Fibroblast of peridontal ligament (primary cell): ENCODE data around the gene PTPRG.

Experiments
- DNase-seq: peaks from one replicate; pipeline ENCODE4 v3.0.0-alpha.2; 2010; ENCODE audit errors: extremely low read depth

Gene PTPRG

GRCh38 chr3:61926923-61927322 lies 365.6 kb downstream of the PTPRG start:
- peak; percentile 92 for DNase-seq

- DNase-seq, result peak; percentile 99
Observed at GRCh38 chr3:61927332-61927731, 366.0 kb downstream of the PTPRG start.

GRCh38 chr3:61928039-61928438 lies 366.7 kb downstream of the PTPRG start:
- DNase-seq, result peak; percentile 10

DNA sequence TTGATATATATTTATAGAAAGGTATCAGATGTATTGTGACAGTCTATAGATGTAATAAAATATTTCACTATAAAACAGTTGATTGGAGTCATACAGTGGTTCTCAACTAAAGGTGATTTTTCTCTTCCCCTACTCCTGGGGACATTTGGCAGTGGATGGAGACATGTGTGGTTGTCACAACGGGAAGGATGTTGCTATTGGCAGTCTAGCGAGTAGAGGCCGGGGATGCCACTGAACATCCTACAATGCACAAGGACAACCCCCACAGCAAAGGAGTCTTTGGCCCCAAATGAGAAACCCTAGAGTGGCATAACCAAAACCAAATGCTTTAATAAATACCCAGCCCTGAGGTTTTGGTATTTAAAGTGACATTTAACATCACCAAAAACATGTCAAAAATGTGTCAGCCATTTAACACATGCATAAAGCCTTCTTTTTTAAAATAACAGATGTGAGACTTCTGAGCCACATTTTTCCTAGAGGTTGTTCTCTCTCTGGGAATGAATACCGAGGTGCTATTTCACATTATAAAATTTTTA lies 367.5 kb downstream of the PTPRG start:
- DNase-seq, result no peak

DNA sequence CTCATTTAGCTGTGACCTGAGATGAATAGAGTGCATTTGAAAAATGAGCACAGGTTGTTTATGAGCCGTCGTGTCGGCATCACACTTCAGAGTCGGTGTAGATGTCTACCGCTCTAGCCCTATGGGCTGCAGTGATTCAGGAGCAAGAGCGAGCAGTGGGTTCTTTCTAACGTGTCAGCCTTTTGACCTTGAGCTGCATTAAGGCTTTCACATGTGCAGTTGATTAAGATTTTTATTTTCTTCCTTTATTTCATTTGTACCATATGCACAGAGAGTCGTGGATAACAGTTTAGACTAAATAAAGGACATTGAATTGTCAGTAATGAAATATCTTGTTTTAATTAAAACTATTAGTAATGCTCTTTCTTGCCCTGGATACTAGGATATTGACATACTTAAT lies 368.2 kb downstream of the PTPRG start:
- DNase-seq, result no peak

- no peak for DNase-seq
Observed at GRCh38 chr3:61932499-61932898, 371.1 kb downstream of the PTPRG start.

DNA sequence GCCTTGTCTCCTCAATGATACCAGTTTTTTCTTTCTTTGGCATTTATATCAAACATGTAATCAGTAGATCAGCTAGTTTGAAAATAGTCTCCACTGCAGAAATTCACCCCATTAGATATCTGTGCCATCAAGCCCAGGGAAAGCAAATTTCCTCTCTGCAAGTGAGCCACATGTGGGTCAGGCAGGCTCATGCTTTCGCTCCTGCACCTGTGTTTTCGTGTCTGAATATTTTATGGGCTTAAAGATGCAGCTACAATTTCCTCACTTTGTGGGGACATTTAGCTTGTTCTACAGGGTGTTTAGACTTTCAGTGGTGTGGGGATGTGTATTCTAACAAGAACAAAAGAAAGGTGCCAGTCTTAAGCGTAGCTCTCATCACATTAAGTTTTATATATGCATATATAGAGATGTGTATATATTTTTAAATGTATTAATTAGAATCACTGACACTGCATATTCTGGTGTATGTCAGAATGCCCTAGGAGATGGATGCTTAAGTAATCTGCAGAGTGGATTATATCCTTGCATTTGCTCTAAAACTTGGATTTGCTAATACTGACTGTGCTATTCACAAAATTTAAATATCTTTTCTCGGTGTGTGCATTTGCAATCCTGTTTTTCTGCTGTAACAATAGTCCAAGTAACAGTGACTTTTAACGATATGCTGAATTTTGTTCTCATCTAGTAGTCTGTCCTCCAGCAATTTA lies 372.6 kb downstream of the PTPRG start:
- DNase-seq, result no peak

- DNase-seq, result no peak
Observed at GRCh38 chr3:61934505-61934871, 373.1 kb downstream of the PTPRG start.

GRCh38 chr3:61935814-61936213 lies 374.4 kb downstream of the PTPRG start:
- DNase-seq, result no peak

DNA sequence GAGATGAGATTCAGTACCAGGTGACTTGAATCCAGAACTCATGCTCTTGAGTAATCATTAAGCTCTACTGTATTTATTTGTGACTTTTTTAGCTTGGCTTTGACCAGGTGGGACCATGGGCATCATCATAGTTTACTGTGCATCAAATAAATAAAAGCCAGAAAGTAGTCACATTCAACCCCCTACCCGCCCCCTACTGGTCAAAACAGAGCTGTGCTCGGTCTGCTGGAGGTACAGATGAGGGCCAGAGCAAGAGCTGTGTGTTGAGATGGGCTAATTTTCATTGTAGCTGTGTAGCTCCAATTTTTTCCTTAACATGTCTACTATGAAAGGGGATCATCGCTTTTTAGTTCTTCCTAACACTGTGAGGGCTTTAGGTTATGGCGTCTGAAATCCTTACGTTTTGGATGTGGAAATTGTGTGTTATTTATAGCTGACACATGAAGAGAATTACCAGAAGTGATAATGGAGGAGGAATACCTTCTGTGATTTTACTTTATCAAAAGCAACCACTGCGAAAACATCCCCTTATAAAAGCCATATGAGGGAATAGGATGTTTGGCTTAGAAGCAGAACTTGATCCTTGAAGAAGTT lies 375.1 kb downstream of the PTPRG start:
- DNase-seq, result no peak

GRCh38 chr3:61937477-61937876 lies 376.1 kb downstream of the PTPRG start:
- no peak for DNase-seq

- no peak for DNase-seq
Observed at GRCh38 chr3:61938878-61939549, 377.6 kb downstream of the PTPRG start.

GRCh38 chr3:61940236-61940635 lies 378.9 kb downstream of the PTPRG start:
- no peak for DNase-seq

- DNase-seq, result no peak
Observed at GRCh38 chr3:61943975-61944374, 382.6 kb downstream of the PTPRG start.

- no peak for DNase-seq
Observed at GRCh38 chr3:61944726-61945125, 383.4 kb downstream of the PTPRG start.

- no peak for DNase-seq
Observed at GRCh38 chr3:61945657-61946056, 384.3 kb downstream of the PTPRG start.

- no peak for DNase-seq
Observed at GRCh38 chr3:61946570-61947324, 385.4 kb downstream of the PTPRG start.

DNA sequence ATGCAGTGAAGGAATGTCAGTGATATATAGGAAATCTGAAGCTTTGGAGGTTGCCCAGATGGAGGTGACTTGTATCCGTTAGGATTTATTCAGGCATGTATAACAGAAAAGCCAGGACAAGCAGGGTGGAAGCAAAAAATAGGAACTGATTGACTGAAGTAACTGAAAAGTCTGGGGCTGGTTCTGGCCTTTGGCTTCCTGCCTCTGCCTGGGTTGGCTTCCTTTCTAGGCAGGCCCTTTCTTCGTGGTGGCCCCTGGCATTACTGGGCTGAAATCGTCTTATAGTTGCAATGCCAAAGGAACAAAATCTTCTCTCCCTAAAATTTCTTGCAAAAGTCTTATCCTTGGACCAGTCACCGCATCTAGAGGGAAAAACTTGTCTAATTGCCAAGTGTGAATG lies 386.1 kb downstream of the PTPRG start:
- DNase-seq, result no peak

- no peak for DNase-seq
Observed at GRCh38 chr3:61948699-61949305, 387.4 kb downstream of the PTPRG start.

DNA sequence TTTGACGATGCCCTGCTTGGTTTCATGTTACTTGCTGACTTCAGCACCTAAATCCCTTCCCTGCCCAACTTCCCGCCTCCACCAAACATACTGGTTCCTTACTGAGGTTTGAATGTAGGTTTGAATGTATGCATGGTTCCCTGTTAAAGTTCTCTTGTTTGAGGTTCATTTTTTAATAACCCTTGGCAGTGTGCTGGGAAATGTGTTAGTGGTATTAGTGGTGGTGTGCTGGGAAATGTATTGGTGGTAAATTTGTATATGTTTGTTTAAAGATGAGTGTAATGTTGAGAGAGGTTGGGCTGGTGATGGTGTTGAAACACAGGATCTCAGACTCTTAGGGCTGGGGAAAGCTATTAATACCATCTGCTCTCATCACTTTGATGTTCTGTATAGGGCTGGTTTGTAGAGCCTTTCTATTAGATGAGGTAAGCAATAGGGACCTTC lies 392.7 kb downstream of the PTPRG start:
- DNase-seq, result peak; percentile 84

DNA sequence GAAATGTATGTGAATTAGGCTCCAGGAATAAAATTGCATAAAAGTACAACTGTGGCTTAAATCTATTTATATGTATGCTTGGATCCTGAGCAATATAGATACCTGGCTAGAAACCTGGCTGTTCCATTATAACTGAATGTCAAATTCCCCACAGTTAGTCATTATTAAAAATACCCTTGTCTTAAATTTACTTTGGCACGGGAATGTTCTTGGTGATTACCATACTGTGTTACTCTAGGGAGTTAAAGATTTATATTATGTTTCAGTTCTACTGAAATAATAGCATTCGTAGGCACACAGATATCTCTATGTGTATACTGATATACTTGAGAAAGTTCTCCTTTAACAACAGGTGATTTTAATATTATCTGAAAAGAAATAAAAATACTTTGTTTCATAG lies 394.1 kb downstream of the PTPRG start:
- DNase-seq, result peak; percentile 20

DNA sequence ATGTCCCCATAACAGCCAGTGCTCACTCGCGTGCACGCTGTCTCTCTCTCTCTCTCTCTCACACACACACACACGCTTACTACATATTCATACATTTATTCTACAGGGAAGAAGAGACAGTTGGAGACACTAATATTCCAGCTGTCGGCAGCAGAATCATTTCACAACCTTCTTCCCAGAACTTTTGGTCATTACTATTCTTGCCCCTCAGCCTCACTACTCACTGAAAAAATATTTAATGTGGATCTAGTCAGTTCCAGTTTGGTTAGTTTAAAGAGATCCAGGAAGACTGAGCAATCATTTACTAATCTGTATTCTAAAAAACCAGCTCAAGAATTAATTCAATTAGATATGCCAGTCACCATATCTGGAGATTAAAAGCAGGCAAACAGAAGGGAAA lies 394.9 kb downstream of the PTPRG start:
- DNase-seq, result peak; percentile 84
